Skin epidermis (tissue), 12 donors: ENCODE measurements around the gene FZD7.

ENCODE experiments used
- H3K27ac ChIP-seq, 21 experiments: fragments of 200-600 bp; sonication (generic) in 11 of 21; one replicate each; pipeline ENCODE4 v1.5.0; 2020; ENCODE audit warnings: mild to moderate bottlenecking in 3 of 21, inconsistent platforms in 2 of 21, moderate library complexity in 2 of 21
- H3K4me3 ChIP-seq, 7 experiments: fragments of 200-600 bp; sonication (generic) in 2 of 7; one replicate each; pipeline ENCODE4 v1.5.0; 2020; ENCODE audit warnings: inconsistent platforms in 2 of 7, mild to moderate bottlenecking in 2 of 7, moderate library complexity in 1 of 7

The FZD7 gene

GRCh38 chr2:202035089-202035940 lies 1.7 kb downstream of the FZD7 start:
- H3K4me3 ChIP-seq, result peak overlapping the region; percentile 53 to 76 (median 68)
- H3K27ac ChIP-seq, result peak overlapping the region in 14 of 21 experiments; percentile 77 to 95 (median 89)

GRCh38 chr2:202035941-202036372 lies 2.3 kb downstream of the FZD7 start:
- Histone ChIP-seq H3K4me3 (peak overlapping the region; percentile 15 to 76 (median 68)), H3K27ac (peak overlapping the region in 8 of 21 experiments; percentile 5 to 91 (median 44))

- H3K27ac ChIP-seq, result peak overlapping the region in 13 of 21 experiments; percentile 5 to 91 (median 39)
- peak overlapping the region in 6 of 7 experiments; percentile 18 to 76 (median 69) for H3K4me3 ChIP-seq
Measured at GRCh38 chr2:202036601-202037037, 3.0 kb downstream of the FZD7 start.

DNA sequence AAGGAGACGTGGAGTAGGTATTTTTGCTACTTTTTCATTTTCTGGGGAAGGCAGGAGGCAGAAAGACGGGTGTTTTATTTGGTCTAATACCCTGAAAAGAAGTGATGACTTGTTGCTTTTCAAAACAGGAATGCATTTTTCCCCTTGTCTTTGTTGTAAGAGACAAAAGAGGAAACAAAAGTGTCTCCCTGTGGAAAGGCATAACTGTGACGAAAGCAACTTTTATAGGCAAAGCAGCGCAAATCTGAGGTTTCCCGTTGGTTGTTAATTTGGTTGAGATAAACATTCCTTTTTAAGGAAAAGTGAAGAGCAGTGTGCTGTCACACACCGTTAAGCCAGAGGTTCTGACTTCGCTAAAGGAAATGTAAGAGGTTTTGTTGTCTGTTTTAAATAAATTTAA lies 3.4 kb downstream of the FZD7 start:
- peak overlapping the region in 6 of 7 experiments; percentile 18 to 76 (median 69) for H3K4me3 ChIP-seq
- H3K27ac ChIP-seq, result peak overlapping the region in 12 of 21 experiments; percentile 13 to 91 (median 40)

DNA sequence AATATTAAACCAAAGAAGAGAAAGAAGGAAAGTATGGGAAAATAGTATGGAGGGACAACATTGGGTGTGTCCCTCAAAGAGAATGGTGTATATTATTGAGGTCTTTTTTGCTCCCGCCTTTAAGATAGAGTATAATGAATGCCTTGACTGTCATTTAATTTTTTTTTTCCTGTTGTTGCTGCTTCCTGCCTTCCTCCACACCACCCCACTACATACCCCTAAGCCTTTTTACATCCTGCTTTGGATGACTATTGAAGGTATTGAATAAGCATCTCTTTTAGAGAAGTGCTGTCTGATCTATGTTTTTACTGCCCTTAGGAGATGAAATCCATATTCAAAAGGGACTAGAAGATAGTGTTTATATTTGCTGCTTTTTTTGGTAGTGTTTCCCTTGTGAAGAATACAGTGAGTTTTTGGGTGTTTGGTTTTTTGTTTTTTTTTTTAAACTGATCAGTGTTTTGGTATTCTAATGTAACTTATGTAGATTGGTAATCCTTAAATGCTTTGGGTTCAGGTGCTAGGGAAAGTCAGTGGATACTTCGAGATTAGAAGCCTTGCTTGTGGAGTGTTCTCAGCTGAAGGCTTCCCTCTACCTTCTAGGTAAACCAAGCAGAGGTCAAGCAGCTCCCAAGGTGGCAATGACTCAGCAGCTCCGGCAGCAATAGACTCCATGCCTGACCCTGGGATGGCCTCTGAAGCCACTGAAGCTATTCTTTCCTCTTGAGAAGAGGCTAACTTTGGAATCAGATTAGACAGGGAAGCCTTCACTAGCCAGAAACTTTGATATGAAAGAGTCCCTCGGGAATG lies 5.0 kb downstream of the FZD7 start:
- H3K4me3 ChIP-seq, result peak overlapping the region in 2 of 7 experiments; percentile 2 to 13
- H3K27ac ChIP-seq, result peak overlapping the region in 4 of 21 experiments; percentile 3 to 46 (median 23)

DNA sequence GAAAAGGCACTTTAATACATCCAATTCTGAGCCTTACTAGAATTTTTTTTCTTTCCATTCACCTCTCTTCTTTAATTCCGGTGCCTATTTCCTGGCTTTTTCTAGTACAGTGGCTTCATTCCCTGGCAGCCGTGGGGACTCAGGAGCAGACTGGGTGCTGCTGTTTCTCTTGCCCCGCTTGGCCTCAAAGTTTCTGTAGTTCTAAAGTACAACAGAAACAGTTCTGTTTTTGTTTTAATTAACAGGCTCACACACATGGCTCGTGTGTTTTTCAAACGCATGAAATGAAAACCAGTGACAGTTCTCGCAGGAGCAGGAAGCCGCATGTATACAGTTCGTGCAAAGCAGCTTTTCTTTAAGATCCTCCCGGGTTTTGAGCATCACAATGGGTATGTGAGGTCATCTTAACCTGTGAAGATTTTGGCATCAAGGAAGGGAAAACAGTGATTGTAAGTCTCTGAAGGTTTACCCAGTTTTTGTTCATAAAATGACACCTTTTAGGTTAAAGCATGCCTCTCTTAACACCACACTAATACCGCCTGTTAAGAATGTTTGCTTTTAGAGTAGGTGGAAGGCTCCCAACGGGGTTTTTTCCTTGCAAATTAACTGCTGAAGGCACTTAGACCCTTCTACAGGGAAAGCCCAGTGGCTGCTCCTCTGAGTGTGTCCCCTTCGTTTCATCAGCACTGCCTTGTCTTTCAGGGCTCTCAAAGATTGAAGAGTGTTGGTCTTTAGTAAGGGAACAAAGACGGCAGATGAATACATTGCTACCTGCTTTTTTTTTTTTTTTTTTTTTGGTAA lies 5.8 kb downstream of the FZD7 start:
- peak overlapping the region in 4 of 21 experiments; percentile 4 to 46 (median 23) for H3K27ac ChIP-seq
- H3K4me3 ChIP-seq, result peak overlapping the region in 1 of 7 experiments; percentile 13

DNA sequence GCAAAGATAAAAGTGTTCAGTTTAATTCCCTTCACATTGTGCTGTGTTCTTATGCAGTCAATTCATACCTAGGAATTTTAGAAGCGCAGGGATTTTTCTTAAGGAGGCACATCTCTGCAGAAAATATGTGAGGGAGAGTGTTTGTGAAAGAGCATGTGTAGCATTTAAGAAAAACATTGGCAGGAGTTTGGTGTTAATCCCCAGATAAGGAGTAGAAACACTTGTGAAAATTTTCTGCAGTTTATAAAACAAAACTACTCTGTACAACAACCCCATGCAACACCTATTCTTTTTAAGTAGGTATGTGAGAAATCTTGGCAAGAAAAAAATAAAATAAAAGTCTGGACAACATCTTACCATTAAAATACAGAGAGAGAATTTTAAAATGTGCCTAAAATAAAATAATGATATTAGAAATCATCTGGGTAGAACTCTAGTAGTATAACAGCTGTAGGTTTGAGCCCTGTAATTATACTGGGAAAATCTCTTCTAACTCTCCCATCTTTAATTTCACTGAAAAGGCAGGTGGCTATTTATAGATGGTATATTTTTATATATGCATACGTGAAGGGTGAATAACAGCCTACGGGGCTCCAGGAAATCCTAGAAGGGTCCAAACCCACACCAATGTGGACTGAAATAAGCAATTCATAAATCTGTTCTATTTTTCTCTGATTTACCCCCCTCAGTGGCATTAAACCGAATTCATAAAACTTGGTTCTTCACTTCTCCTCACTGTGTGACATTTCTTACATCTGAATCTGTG lies 6.6 kb downstream of the FZD7 start:
- Histone ChIP-seq H3K27ac (no peak overlapping the region), H3K4me3 (no peak overlapping the region)

- no peak overlapping the region for H3K27ac ChIP-seq
Measured at GRCh38 chr2:202042444-202042843, 8.8 kb downstream of the FZD7 start.

DNA sequence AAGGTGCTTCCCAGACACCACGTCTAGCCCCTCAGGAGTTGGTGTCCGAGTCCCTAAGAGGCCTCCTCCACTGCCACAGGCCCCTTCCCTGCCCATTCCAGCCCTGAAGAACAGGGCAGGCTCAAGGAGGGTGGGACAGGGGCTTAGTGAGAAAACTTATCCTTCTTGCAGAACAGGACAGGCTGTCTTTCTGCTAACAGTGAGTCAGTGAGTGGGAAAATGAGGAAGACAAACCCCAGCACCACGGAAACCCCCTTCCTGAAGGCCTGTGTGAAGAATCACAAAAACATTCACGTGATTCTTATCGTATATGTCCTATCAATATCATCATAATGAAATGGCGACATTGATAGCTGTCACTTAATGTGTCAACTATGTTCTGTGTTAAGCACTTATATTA lies 9.8 kb downstream of the FZD7 start:
- no peak overlapping the region for H3K27ac ChIP-seq
- H3K4me3 ChIP-seq, result no peak overlapping the region

More at GRCh38 chr2:202042444-202042843, 8.8 kb downstream of the FZD7 start:
- no peak overlapping the region for H3K4me3 ChIP-seq

GRCh38 chr2:202044777-202045176 lies 11.1 kb downstream of the FZD7 start:
- H3K27ac ChIP-seq, result no peak overlapping the region
- H3K4me3 ChIP-seq, result no peak overlapping the region

DNA sequence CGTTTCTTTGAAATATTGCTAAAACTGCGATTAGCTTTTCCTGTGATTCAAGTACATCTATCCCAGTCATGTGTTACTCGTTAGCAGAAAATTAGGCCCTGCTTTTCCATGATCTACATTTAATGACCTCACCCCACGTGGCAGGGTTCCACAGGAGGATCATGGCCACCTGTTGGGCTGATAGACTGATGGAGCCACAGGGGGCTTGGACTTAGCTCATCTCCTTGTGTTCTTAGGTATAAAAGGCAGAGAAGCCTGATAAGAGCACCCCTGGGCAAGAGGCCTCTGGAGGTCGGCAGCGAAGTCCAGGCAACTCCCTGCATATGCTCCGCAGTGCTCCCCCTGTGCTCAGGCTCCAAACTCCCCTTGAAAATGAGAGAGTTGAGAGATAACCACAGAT lies 12.9 kb downstream of the FZD7 start:
- no peak overlapping the region for H3K27ac ChIP-seq
- no peak overlapping the region for H3K4me3 ChIP-seq

DNA sequence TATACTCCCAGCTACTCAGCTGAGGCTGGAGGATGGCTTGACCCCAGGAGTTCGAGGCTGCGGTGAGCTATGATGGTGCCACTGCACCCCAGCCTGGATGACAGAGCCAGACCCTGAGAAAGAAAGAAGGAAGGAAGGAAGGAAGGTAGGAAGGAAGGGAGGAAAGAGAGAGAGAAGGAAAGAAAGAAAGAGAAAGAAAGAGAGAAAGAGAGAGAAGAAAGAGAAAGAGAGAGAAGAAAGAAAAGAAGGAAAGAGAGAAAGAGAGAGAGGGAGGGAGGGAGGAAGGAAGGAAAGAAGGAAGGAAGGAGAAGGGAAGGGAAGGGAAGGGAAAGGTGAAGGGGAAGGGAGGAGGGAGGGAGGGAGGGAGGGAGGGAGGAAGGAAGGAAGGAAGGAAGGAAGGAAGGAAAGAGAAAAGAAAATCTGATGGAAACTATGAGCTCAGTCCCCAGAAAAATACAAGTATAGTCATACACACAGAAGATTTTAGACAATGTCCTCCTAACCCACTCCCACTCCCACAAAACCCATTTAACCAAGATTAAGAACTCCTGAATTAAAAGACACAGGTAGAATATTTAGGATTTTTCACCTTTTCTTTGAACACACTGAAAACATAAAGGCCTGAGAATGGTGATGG lies 15.6 kb downstream of the FZD7 start:
- H3K27ac ChIP-seq, result no peak overlapping the region
- H3K4me3 ChIP-seq, result no peak overlapping the region

DNA sequence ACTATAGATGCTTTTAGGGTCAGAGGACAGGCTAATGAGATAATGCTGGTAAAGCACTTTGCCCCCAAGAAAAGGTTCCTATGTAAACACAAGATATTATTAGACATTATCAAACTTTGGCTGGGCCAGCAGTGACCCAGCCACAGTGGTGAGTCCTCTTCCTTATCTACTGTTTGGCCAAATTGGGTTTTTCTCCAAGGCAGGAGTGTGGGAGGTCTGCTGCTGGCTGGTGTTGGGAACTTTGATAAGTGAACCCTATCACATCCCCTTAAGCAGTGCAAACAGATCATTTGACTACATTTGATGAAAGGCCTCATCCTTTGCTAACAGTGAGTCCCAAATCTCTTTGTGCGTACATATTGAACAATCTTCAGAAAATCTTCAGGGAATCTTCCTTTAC lies 16.2 kb downstream of the FZD7 start:
- Histone ChIP-seq H3K4me3 (no peak overlapping the region), H3K27ac (no peak overlapping the region)

DNA sequence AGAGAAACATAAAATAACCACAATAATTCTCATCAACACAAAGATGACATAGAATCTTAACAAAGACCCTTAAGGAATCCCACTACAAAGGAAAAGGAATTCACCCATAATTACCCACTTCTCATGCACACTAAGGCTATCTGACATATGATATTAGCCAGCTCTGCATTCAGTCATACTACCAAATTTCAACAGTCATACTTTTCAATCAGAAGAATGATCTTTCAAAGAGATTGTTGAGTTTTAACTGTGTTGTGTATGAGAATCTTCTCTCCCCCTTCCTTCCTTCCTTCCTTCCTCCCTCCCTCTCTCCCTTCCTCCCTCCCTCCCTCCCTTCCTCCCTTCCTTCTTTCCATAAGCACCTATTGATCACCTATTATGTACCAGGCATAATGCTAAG lies 17.0 kb downstream of the FZD7 start:
- no peak overlapping the region for H3K27ac ChIP-seq
- no peak overlapping the region for H3K4me3 ChIP-seq

DNA sequence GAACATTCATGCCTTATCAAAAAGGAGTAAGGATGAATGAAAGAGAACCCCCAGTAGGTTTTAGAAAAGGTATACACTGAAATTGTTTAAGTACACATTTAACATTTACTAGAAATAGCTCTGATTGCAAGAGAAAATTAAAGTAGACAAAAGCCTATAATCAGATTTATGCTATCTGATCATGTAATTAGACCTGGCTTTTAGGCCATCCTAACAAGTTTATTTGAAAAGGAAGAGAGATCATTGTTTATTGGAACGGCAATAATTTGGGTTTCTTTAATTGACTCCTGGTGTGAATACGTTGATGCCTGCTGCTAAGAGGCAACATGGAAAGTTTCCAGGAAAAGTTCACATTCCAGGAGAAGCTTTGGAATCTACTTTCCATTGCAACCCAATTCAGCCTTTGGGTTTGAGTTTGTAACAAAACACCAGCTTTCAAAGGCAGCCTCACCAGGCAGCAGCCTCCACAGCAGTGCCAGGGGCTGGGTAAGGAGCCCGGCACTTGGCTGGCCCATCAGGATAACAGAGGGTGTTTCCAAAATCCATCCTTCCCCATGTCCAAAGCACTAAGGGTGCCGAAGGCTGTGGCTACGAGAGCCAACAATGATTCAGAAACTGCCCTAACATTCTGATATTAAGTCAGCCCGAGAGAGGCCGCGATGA lies 18.0 kb downstream of the FZD7 start:
- H3K4me3 ChIP-seq, result no peak overlapping the region
- H3K27ac ChIP-seq, result peak overlapping the region in 2 of 21 experiments; percentile 9 to 26

DNA sequence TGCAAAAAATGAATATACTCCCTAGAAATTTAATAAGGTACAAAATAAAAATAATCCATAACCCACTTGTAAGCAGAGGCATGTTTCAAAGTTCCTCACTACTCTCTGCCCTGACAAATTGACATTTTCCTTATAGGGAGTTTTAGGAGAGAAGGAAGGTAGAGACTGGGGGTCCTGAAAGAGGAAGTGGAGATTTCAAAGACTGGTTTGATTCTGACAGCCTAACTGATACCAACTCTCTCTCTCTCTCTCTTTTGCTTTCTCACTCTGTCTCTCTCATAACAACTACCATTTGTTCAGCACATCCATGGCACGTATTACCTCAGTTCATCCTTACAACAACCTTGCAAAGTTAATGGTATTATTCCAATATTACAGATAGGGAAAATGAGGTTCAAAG lies 18.6 kb downstream of the FZD7 start:
- Histone ChIP-seq H3K4me3 (no peak overlapping the region), H3K27ac (peak overlapping the region in 2 of 21 experiments; percentile 26 to 47)

DNA sequence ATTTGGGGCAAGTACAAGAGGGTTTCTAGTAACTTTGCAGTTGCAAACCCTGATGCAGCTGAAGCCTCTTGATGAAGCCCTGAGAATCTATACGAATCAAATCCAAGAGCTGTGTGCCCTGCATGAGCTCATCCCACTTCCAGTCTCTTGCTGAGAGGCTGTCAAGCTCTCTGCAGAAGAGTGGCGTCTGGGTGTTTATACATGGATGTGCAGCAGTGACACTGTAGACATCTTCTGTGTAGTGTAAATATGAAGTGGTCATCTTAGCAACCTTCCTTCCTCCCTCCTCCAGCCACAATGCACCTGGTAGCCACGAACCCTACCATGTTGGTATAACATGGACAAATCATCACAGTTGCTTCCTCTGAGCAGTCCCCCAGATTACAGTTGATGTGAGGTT lies 21.0 kb downstream of the FZD7 start:
- Histone ChIP-seq H3K4me3 (no peak overlapping the region), H3K27ac (no peak overlapping the region)

- Histone ChIP-seq H3K4me3 (no peak overlapping the region), H3K27ac (no peak overlapping the region)
Measured at GRCh38 chr2:202056611-202057010, 23.0 kb downstream of the FZD7 start.
